IPS-NIHi7 (cell line): Measurements from ENCODE around the gene LY6G6F.
"Not testable (repeated sequence)": the region's sequence is repeated elsewhere in the genome, so short reads cannot be mapped to it uniquely, and the experiment has no call there.

Source experiments
- DNase-seq: peaks from one replicate; pipeline ENCODE4 v3.0.0; 2012; ENCODE audit warnings: mixed read lengths; ENCODE audit errors: extremely low spot score

The LY6G6F gene

GRCh38 chr6:31702819-31703716 is 3.6 kb upstream of the LY6G6F start, which contains the start of gene ABHD16A:
TSS of gene ABHD16A (minus strand) at chr6:31703324. CDS start at chr6:31703281, 43 bp downstream.
- peak; percentile 99 for DNase-seq

GRCh38 chr6:31705931-31706330 is 735 bp upstream of the LY6G6F start:
- DNase-seq, result no peak

GRCh38 chr6:31707701-31708100 is 1.0 kb downstream of the LY6G6F start:
- no peak for DNase-seq

- no peak for DNase-seq
Measured at GRCh38 chr6:31708224-31708623, 1.6 kb downstream of the LY6G6F start.

GRCh38 chr6:31709157-31709556 is 2.5 kb downstream of the LY6G6F start:
- DNase-seq, result not testable (repeated sequence)

GRCh38 chr6:31710523-31711219 is 4.0 kb downstream of the LY6G6F start:
- DNase-seq, result no peak

- no peak for DNase-seq
Measured at GRCh38 chr6:31711233-31711632, 4.6 kb downstream of the LY6G6F start.

- DNase-seq, result no peak
Measured at GRCh38 chr6:31712296-31712695, 5.6 kb downstream of the LY6G6F start.

- no peak for DNase-seq
Measured at GRCh38 chr6:31713465-31713864, 6.8 kb downstream of the LY6G6F start.

- peak; percentile 69 for DNase-seq
Measured at GRCh38 chr6:31713991-31714684, 7.5 kb downstream of the LY6G6F start.

GRCh38 chr6:31715022-31715958 is 8.6 kb downstream of the LY6G6F start, which contains the start of gene LY6G6D:
TSS of gene LY6G6D (plus strand) at chr6:31715348. CDS start at chr6:31715356, 8 bp downstream.
- no peak for DNase-seq

GRCh38 chr6:31717499-31718222 is 11.0 kb downstream of the LY6G6F start:
- DNase-seq, result peak; percentile 71

GRCh38 chr6:31718265-31718664 is 11.6 kb downstream of the LY6G6F start:
- DNase-seq, result peak; percentile 46

GRCh38 chr6:31719001-31719400 is 12.3 kb downstream of the LY6G6F start:
- no peak for DNase-seq

- no peak for DNase-seq
Measured at GRCh38 chr6:31720196-31720770, 13.6 kb downstream of the LY6G6F start.

GRCh38 chr6:31721351-31722020 is 14.8 kb downstream of the LY6G6F start, which contains the start of gene LY6G6C:
TSS of gene LY6G6C (minus strand) at chr6:31721746. CDS start at chr6:31721679, 67 bp downstream.
- DNase-seq, result no peak

GRCh38 chr6:31722173-31722572 is 15.5 kb downstream of the LY6G6F start:
- no peak for DNase-seq

- no peak for DNase-seq
Measured at GRCh38 chr6:31723245-31723979, 16.7 kb downstream of the LY6G6F start, which contains the start of gene MPIG6B. TSS of gene MPIG6B (plus strand) at chr6:31723373. CDS start at chr6:31723384, 11 bp downstream.
